K562 (cell line): ENCODE results near the gene ZPLD1. TPM values are rescaled to one million over a fixed set of nuclear protein-coding genes. Genes with fewer than 3 reads are reported as not detected.

Experiments
- ATAC-seq: fragments of 200-7000 bp; cut with Tn5 transposase; 3 replicates; pipeline ENCODE4 v1.9.1; 2020; ENCODE audit warnings: moderate library complexity
- BruUV-seq: library from RNA; stranded (reverse); fragments of 400-500 nt; replicated peaks from 2 replicates; lab custom pipeline; 2021; lab: Mats Ljungman, UMichigan
- CTCF ChIA-PET: fragments of 300-600 bp; formaldehyde crosslinking; extraction: SDS; loops from one replicate; lab custom pipeline; 2021; ENCODE audit warnings: low intra/inter-chr PET ratio; lab: Yijun Ruan, JAX
- POLR2A ChIA-PET: fragments of 300-600, 350-650 bp; sonication (Branson Sonifier 250); formaldehyde crosslinking; extraction: SDS; loops from one replicate; lab custom pipeline; 2021; ENCODE audit warnings: antibody characterized with exemption, inconsistent platforms; lab: Yijun Ruan, JAX
- DNase-seq, 4 experiments: peaks; one replicate each; pipeline versions ENCODE4 v3.0.0 to v3.0.0-alpha.2; 2011 to 2018; ENCODE audit warnings: low spot score in 3 of 4, mixed read lengths in 3 of 4; ENCODE audit errors: extremely low read depth in 1 of 4
- FAIRE-seq: peaks from 2 replicates; lab custom pipeline; 2011; peaks lifted over from hg19 to GRCh38; lab: Jason Lieb, UNC
- H2AFZ ChIP-seq: 2 replicates; pipeline ENCODE4 v1.6.0; 2011; ENCODE audit warnings: low read depth, low read length, control low read depth, inconsistent platforms
- H3K27ac ChIP-seq: fragments of 200-600 bp; 3 replicates; pipeline ENCODE4 v1.8.0; 2011; ENCODE audit warnings: low read depth, mild to moderate bottlenecking, control low read depth, inconsistent platforms, low read length, moderate library complexity, mixed read lengths; ENCODE audit errors: extremely low read depth
- H3K27me3 ChIP-seq, 2 experiments: fragments of 300-600 bp in 1 of 2; 2 replicates in 1 of 2; 3 replicates in 1 of 2; pipeline versions ENCODE4 v1.6.0 to v1.8.0; 2011; ENCODE audit warnings: inconsistent platforms in 2 of 2, low read length in 2 of 2, mild to moderate bottlenecking in 1 of 2, mixed read lengths in 1 of 2, moderate library complexity in 1 of 2; ENCODE audit not compliant: control insufficient read depth in 2 of 2, insufficient read depth in 2 of 2
- H3K36me3 ChIP-seq: fragments of 300-600 bp; 3 replicates; pipeline ENCODE4 v1.8.0; 2011; ENCODE audit warnings: mild to moderate bottlenecking, low read length, inconsistent platforms; ENCODE audit not compliant: control insufficient read depth, insufficient read depth
- H3K4me1 ChIP-seq, 2 experiments: fragments of 200-600 bp in 1 of 2; replicated peaks in 1 of 2; 2 replicates in 1 of 2; 3 replicates in 1 of 2; pipeline versions ENCODE4 v1.5.1 to v1.8.0; 2011; ENCODE audit warnings: inconsistent platforms in 2 of 2, low read length in 2 of 2, mild to moderate bottlenecking in 1 of 2, mixed read lengths in 1 of 2, moderate library complexity in 1 of 2; ENCODE audit not compliant: control insufficient read depth in 2 of 2, insufficient read depth in 2 of 2
- H3K4me2 ChIP-seq: 2 replicates; pipeline ENCODE4 v1.6.1; 2011; ENCODE audit warnings: low read length, control low read depth, inconsistent platforms, mixed read lengths; ENCODE audit not compliant: insufficient read depth
- H3K4me3 ChIP-seq: fragments of 200-600 bp; sonication (generic), shearing (Covaris generic); 2 replicates; pipeline ENCODE4 v1.5.1; 2016; ENCODE audit warnings: control low read depth, inconsistent platforms
- H3K79me2 ChIP-seq: fragments of 200-600 bp; 3 replicates; pipeline ENCODE4 v1.8.0; 2011; ENCODE audit warnings: low read length, inconsistent platforms; ENCODE audit not compliant: control insufficient read depth, insufficient read depth
- H3K9ac ChIP-seq, 2 experiments: 2 replicates each; pipeline versions ENCODE4 v1.6.0 to v1.6.1; 2011; ENCODE audit warnings: low read depth in 2 of 2, low read length in 2 of 2, control low read depth in 1 of 2, inconsistent platforms in 1 of 2, mild to moderate bottlenecking in 1 of 2, mixed read lengths in 1 of 2; ENCODE audit not compliant: insufficient read depth in 1 of 2
- H3K9me1 ChIP-seq: one replicate; pipeline ENCODE4 v1.6.0; 2011; ENCODE audit warnings: inconsistent platforms, mild to moderate bottlenecking, low read length, moderate library complexity; ENCODE audit not compliant: control insufficient read depth, insufficient read depth
- H3K9me3 ChIP-seq: replicated peaks from 2 replicates; pipeline ENCODE4 v1.5.1; 2011; ENCODE audit warnings: low read depth, low read length, inconsistent platforms; ENCODE audit not compliant: control insufficient read depth, insufficient read depth
- H4K20me1 ChIP-seq: replicated peaks from 2 replicates; pipeline ENCODE4 v1.6.1; 2011; ENCODE audit warnings: low read length, inconsistent platforms, mixed read lengths; ENCODE audit not compliant: control insufficient read depth, insufficient read depth
- CEBPB ChIP-seq: fragments of 450-650 bp; IDR thresholded peaks from 2 replicates; pipeline ENCODE4 v1.6.1; 2016; ENCODE audit warnings: missing genetic modification characterization, missing compliant biosample characterization
- POLR2A ChIP-seq: fragments of 450-650 bp; conservative IDR thresholded peaks from 2 replicates; pipeline ENCODE4 v1.6.1; 2016
- PTTG1 ChIP-seq: fragments of 450-650 bp; IDR thresholded peaks from 2 replicates; pipeline ENCODE4 v1.6.1; 2016; ENCODE audit warnings: low read depth, mild to moderate bottlenecking, missing genetic modification characterization, missing compliant biosample characterization
- RB1 ChIP-seq: fragments of 450-650 bp; IDR thresholded peaks from 2 replicates; pipeline ENCODE4 v1.6.1; 2017; ENCODE audit warnings: low read depth, mild to moderate bottlenecking
- RBM15 ChIP-seq: fragments of 200-400 bp; formaldehyde crosslinking; IDR thresholded peaks from 2 replicates; pipeline ENCODE4 v1.6.1; 2018; ENCODE audit warnings: mild to moderate bottlenecking, low read length, moderate library complexity; ENCODE audit not compliant: insufficient read depth
- SMC3 ChIP-seq: conservative IDR thresholded peaks from 2 replicates; pipeline ENCODE4 v1.6.1; 2011; ENCODE audit warnings: low read depth, low read length, improper control_type of control experiment; ENCODE audit not compliant: insufficient read depth
- THRAP3 ChIP-seq: fragments of 450-650 bp; IDR thresholded peaks from 2 replicates; pipeline ENCODE4 v1.6.1; 2016; ENCODE audit warnings: mild to moderate bottlenecking, inconsistent platforms, borderline replicate concordance
- TOE1 ChIP-seq, 2 experiments: fragments of 450-650 bp in 1 of 2; sonication (generic) in 1 of 2; formaldehyde crosslinking in 1 of 2; IDR thresholded peaks; 2 replicates each; pipeline versions ENCODE4 v1.7.1 to v1.8.0; 2016 to 2022; ENCODE audit warnings: borderline replicate concordance in 2 of 2, mild to moderate bottlenecking in 2 of 2, antibody characterized with exemption in 1 of 2, inconsistent platforms in 1 of 2, low read depth in 1 of 2, missing genetic modification reagents in 1 of 2, moderate library complexity in 1 of 2
- ZNF449 ChIP-seq: fragments of 250-450 bp; sonication (Bioruptor Pico); IDR thresholded peaks from 2 replicates; pipeline ENCODE4 v1.8.0; 2022; ENCODE audit warnings: moderate library complexity, mild to moderate bottlenecking, inconsistent platforms
- WGBS: fragments of 100-300 bp; shearing (Covaris generic); methylation state at CpG from one replicate; pipeline ENCODE4 v1.1.6; 2016; ENCODE audit warnings: low coverage, mixed read lengths; ENCODE audit not compliant: insufficient coverage; ENCODE audit errors: missing lambda C conversion rate; 5-methylcytosine and 5-hydroxymethylcytosine counted together
- in situ Hi-C: fragments of 300-500 bp; cut with MboI; formaldehyde crosslinking; loops from 4 replicates; pipeline ENCODE4 v1.15.0; 2018; ENCODE audit warnings: inconsistent platforms, mixed read lengths
- intact Hi-C: fragments of 100-400 bp; cut with micrococcal nuclease; formaldehyde crosslinking; loops from 2 replicates; pipeline ENCODE4 v1.14.2; 2022
- polyA plus RNA-seq, 8 experiments: library from polyadenylated mRNA; depleted of rRNA in 4 of 8; stranded (reverse) in 5 of 8; unstranded in 3 of 8; fragments of >200 nt; fragmentation: Nextera tagmentation in 2 of 8; fragmentation: Illumina TruSeq in 1 of 8; extraction: Ambion mirVana in 2 of 8; extraction: Trizol in 1 of 8; gene quantifications; 2 replicates each; pipeline versions ENCODE4 v1.2.1 to v1.2.3, GENCODE V29; 2011 to 2014; ENCODE audit warnings: inconsistent platforms in 1 of 8, missing spikeins in 1 of 8
- total RNA-seq, 7 experiments: library from RNA; depleted of rRNA in 6 of 7; stranded (reverse); fragments of >200 nt in 6 of 7; fragmentation: Illumina TruSeq in 2 of 7; extraction: Trizol in 2 of 7; gene quantifications; 2 replicates each; pipeline versions ENCODE4 v1.2.1 to v1.2.3, GENCODE V29; 2011 to 2021; ENCODE audit warnings: low replicate concordance in 1 of 7
- TF ChIP-seq, protein P1 (sequence below): IDR thresholded peaks from 2 replicates; pipeline ENCODE4 v1.6.1; 2011; ENCODE audit not compliant: insufficient read length; ENCODE audit errors: extremely low read depth
- TF ChIP-seq, protein P2 (sequence below): fragments of 200-800 bp; sonication (Bioruptor generic); IDR thresholded peaks from 2 replicates; pipeline ENCODE4 v1.6.1; 2017; ENCODE audit warnings: missing genetic modification characterization, missing compliant biosample characterization

The ZPLD1 gene
- total and polyA plus RNA-seq, 9 of the 15 experiments (the other 6 are each of a cell fraction or from before 2014, with no cell fraction given), result 0.03 to 0.10 (median 0.04) TPM; not detected in 6

- Histone ChIP-seq H3K9me3 (no peaks in the 10 kb centered on the region), H3K27ac (no peak overlapping the region), H3K36me3 (no peaks in the 10 kb centered on the region), H3K9me1 (no peaks in the 10 kb centered on the region), H4K20me1 (no peaks in the 10 kb centered on the region), H3K9ac (no peak overlapping the region), H2AFZ (no peak overlapping the region), H3K4me2 (no peak overlapping the region), H3K79me2 (no peaks in the 10 kb centered on the region), H3K4me3 (no peak overlapping the region), H3K27me3 (no peaks in the 10 kb centered on the region), H3K4me1 (no peaks in the 10 kb centered on the region)
- intact Hi-C loops, result no loop called here
- no TSS peak for BruUV-seq
- ATAC-seq (no peak), DNase-seq (no peak), FAIRE-seq (no peak)
- TF ChIP-seq TOE1 (IDR thresholded peaks at IDR 0.05; ENCODE audit: borderline replicate concordance), result no peak
- no peak for TF ChIP-seq TOE1 (CRISPR knock-in tag; IDR thresholded peaks at IDR 0.05; ENCODE audit: borderline replicate concordance, low read depth)
- POLR2A ChIA-PET, result no interaction called here
- in situ Hi-C loops, result loop anchor here (25.0 kb wide), 1 partner anchor 713 kb away; no protein-coding TSS in a partner anchor
- CTCF ChIA-PET, result no interaction called here
Measured at GRCh38 chr3:102525624-102526023, 90.8 kb downstream of the ZPLD1 start.

GRCh38 chr3:102526865-102527264, 92.0 kb downstream of the ZPLD1 start:
- ChIA-PET CTCF (no interaction called here), POLR2A (no interaction called here)
- no peak for ATAC-seq
- intact Hi-C loops, result no loop called here
- no peak overlapping the region for H3K4me2 ChIP-seq
- no peaks in the 10 kb centered on the region for H3K27me3 ChIP-seq
- no peak for DNase-seq
- H3K9me3 ChIP-seq, result no peaks in the 10 kb centered on the region
- no peak overlapping the region for H3K9ac ChIP-seq
- no peaks in the 10 kb centered on the region for H4K20me1 ChIP-seq
- no peak overlapping the region for H2AFZ ChIP-seq
- WGBS, result 0% methylated on average over 3 of the region's 3 CpGs
- in situ Hi-C loops, result loop anchor here (25.0 kb wide), 1 partner anchor 715 kb away; no protein-coding TSS in a partner anchor
- H3K4me1 ChIP-seq, result no peaks in the 10 kb centered on the region
- H3K4me3 ChIP-seq, result no peak overlapping the region
- no peaks in the 10 kb centered on the region for H3K9me1 ChIP-seq
- no peak overlapping the region for H3K27ac ChIP-seq
- FAIRE-seq, result no peak
- H3K36me3 ChIP-seq, result no peaks in the 10 kb centered on the region
- BruUV-seq, result no TSS peak
- no peaks in the 10 kb centered on the region for H3K79me2 ChIP-seq
- no peak for TF ChIP-seq CEBPB (tag)
- TF ChIP-seq, protein P1, sequence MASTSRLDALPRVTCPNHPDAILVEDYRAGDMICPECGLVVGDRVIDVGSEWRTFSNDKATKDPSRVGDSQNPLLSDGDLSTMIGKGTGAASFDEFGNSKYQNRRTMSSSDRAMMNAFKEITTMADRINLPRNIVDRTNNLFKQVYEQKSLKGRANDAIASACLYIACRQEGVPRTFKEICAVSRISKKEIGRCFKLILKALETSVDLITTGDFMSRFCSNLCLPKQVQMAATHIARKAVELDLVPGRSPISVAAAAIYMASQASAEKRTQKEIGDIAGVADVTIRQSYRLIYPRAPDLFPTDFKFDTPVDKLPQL, result no peak
- TF ChIP-seq THRAP3, result no peak
- no peak for TF ChIP-seq RBM15
- no peak for TF ChIP-seq POLR2A
- TF ChIP-seq PTTG1 (tag), result no peak
- TF ChIP-seq SMC3, result no peak
- no peak for TF ChIP-seq RB1
- TF ChIP-seq, protein P2, sequence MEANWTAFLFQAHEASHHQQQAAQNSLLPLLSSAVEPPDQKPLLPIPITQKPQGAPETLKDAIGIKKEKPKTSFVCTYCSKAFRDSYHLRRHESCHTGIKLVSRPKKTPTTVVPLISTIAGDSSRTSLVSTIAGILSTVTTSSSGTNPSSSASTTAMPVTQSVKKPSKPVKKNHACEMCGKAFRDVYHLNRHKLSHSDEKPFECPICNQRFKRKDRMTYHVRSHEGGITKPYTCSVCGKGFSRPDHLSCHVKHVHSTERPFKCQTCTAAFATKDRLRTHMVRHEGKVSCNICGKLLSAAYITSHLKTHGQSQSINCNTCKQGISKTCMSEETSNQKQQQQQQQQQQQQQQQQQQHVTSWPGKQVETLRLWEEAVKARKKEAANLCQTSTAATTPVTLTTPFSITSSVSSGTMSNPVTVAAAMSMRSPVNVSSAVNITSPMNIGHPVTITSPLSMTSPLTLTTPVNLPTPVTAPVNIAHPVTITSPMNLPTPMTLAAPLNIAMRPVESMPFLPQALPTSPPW (CRISPR knock-in tag), result no peak
- no peak for TF ChIP-seq ZNF449 (CRISPR knock-in tag)
